Activated CD4-positive, alpha-beta T cell treated with anti-CD3 and anti-CD28 coated beads, Interleukin-2, amount 10 ng/mL, durations not matched to agents 7 days and 5 days (primary cell): Measurements from ENCODE around the gene SDC3. TPM values are rescaled to one million over a fixed set of nuclear protein-coding genes. Genes with fewer than 3 reads are reported as not detected.

ENCODE experiments used
- CTCF ChIA-PET: fragments of 350-600 bp; sonication (Branson Sonifier 250); formaldehyde crosslinking; loops from one replicate; lab custom pipeline; 2021; ENCODE audit warnings: antibody characterized with exemption; lab: Charles Lee
- POLR2A ChIA-PET: fragments of 350-600 bp; sonication (Branson Sonifier 250); formaldehyde crosslinking; loops from one replicate; lab custom pipeline; 2021; ENCODE audit warnings: antibody characterized with exemption; lab: Charles Lee
- DNase-seq: peaks from one replicate; pipeline ENCODE4 v3.0.0-alpha.2; 2020
- H3K27ac Mint-ChIP-seq: one replicate; pipeline ENCODE4 v1.8.0; 2021; ENCODE audit warnings: mild to moderate bottlenecking, moderate library complexity, mixed read lengths
- H3K27me3 Mint-ChIP-seq: one replicate; pipeline ENCODE4 v1.8.0; 2021; ENCODE audit warnings: mixed read lengths
- H3K36me3 Mint-ChIP-seq: one replicate; pipeline ENCODE4 v1.8.0; 2021; ENCODE audit warnings: low read depth, mixed read lengths
- H3K4me1 Mint-ChIP-seq: one replicate; pipeline ENCODE4 v1.8.0; 2021; ENCODE audit warnings: mixed read lengths
- H3K4me3 Mint-ChIP-seq: one replicate; pipeline ENCODE4 v1.8.0; 2021; ENCODE audit warnings: mild to moderate bottlenecking, moderate library complexity, mixed read lengths
- H3K9me3 Mint-ChIP-seq: one replicate; pipeline ENCODE4 v1.8.0; 2021; ENCODE audit warnings: mixed read lengths
- total RNA-seq, 2 experiments: library from RNA; stranded (reverse); gene quantifications; one replicate each; pipeline ENCODE4 v1.2.3, GENCODE V29; 2021

The SDC3 gene
- total RNA-seq, 2 experiments from 2014 or later, result 0.10 to 0.12 TPM

DNA sequence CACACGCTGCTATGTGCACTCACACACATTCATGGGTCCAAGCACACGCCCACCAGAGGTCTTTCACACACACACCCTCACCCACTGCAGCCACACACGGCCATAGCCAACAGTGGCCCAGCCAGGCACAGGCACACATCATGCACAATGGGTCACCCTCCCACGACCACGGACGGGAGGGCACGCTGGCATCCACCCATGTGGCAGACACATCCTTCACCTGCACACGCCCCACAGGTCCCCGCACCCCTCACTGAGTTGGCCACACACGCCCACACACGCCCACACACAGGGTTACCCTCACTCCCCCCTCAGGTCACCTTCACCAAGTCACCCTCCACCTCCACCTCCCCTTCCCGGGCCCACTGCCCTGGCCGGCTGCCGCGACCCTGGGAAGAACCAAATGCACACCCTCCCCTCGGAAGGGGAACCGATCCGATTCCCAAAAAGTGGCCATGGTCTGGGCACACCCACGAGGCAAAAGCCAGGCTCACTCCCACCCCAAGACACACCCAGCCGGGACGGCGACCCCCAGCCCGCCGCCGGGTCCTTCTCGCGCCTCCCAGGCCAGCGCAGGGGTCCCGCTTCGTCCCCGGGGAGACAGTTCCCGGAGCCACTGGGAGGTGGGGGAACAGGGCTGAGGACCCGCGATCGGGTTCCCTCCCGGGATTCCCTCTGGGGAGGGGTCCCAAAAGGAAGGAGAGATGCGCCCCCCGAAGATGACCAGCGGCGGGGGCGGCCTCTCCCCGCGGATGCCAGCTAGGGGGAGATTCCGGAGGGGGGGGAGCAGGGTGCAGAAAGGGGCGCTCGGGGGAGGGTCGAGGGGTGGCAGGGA lies 860 bp downstream of the SDC3 start:
- CTCF ChIA-PET, result interaction anchor here (1.5 kb wide), 1 partner anchor 128 kb away, joined by 4 read pairs; no protein-coding TSS in a partner anchor
- Mint-ChIP-seq H3K27ac (no peak overlapping the region), H3K4me3 (peak overlapping the region; percentile 63), H3K9me3 (no peaks in the 10 kb centered on the region), H3K36me3 (peaks cover 2% of the 10 kb centered on the region), H3K4me1 (peaks cover 13% of the 10 kb centered on the region), H3K27me3 (peaks cover 53% of the 10 kb centered on the region)
- POLR2A ChIA-PET, result no interaction called here
- no peak for DNase-seq

DNA sequence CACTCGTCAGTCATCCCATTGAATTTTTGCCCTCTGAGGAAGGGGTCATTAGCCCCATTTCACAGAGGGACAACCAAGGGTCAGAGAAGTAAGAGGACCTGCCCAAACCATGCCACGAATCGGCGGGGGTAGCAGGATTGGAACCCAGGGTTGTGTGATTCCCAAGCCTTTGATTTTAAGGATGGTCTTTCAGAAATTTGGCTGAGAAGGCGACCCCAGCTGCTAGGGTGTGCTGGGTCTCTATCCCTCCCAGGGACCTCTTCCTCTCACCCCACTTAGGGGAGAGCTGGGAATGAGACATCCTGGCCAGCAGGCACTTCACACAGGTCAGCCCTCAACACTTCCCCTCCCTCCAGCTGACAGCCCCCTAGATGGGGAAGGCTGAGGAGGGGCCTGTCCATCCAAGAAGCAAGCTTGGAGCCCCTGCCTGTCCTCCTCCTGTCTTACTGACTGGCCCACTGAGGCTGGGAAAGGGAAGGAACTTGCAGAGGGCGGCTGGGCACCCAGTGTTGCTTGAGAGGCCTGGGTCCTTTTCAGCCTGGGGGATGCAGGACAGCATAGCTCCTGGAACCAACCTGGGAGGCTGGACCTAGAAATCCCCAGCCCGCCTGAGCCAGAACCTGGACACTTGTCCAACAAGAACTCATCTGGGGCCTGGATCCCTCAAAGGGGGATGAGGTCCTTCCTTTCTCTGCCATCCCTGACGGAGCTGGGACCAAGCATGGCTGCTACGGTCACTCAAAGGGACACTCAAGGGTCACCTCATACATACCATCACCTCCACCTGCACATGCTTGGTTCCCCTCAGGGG lies 1.7 kb downstream of the SDC3 start:
- no peak overlapping the region for H3K27ac Mint-ChIP-seq
- H3K9me3 Mint-ChIP-seq, result no peaks in the 10 kb centered on the region

DNA sequence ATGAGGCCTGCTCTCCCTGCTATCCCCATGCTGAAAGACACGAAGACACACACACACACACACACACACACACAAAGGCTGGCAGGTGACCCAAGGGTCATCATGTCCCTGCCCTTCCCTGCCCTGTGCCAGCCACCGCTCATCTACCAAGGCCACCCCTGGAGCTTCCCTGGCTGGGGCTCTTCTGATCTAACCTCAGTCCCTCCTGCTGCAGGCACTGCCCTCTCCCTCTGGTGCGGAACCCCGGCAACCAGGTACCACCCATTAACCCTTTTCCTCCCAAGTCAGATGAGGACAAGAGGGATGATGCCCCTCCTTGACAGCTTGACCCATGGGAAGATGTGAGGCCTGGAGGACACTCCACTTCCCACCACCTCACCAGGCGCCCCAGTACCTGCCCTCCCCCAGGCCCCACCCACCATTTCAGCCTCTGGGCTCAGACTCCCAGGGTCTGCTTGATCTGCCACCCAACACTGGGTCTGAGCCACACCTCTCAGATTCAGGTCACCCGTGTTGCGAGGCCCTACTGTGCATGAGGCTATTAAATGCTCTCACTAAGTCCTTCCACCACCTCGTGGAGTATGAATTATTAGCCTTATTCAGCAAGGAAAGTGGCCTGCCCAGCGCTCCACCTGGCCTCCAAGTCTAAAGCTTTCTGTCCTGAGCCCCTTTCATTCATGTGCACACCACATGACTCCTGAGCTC lies 2.5 kb downstream of the SDC3 start:
- Mint-ChIP-seq H3K27ac (no peak overlapping the region), H3K4me1 (peaks cover 13% of the 10 kb centered on the region), H3K27me3 (peaks cover 52% of the 10 kb centered on the region), H3K9me3 (no peaks in the 10 kb centered on the region), H3K4me3 (no peak overlapping the region), H3K36me3 (peaks cover 2% of the 10 kb centered on the region)
- ChIA-PET CTCF (interaction anchor here (0.7 to 3.6 kb wide), 3 partner anchors 8 to 126 kb away, joined by 3 to 10 read pairs (median 4); no protein-coding TSS in a partner anchor), POLR2A (interaction anchor here (0.6 kb wide), 1 partner anchor 130 kb away, joined by 3 read pairs; no protein-coding TSS in a partner anchor)
- DNase-seq, result no peak

More for the DNA sequence above, 1.7 kb downstream of the SDC3 start:
- CTCF ChIA-PET, result interaction anchor here (1.5 kb wide), 1 partner anchor 127 kb away, joined by 4 read pairs; no protein-coding TSS in a partner anchor
- Mint-ChIP-seq H3K36me3 (peaks cover 2% of the 10 kb centered on the region), H3K4me1 (peaks cover 13% of the 10 kb centered on the region), H3K27me3 (peaks cover 53% of the 10 kb centered on the region), H3K4me3 (peak overlapping the region; percentile 63)
- POLR2A ChIA-PET, result no interaction called here
- DNase-seq, result no peak

DNA sequence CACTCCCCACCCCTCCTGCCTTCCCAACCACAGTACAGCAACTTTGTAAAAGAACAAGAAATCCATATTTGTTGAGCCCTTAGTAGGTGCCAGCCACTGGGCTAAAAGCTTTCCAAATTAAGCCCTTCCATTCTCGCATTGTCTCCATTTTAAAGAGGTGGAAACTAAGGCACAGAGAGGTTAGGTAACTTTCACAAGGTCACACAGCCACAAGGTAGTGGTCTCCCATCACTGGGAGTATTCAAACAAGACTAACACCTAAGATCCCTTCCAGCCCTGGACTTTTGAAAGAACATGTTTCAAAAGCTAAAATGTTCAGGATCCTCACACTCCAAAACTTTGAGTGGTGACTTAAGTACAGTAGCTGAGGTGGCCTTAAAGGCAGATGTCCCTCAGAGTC lies 3.2 kb downstream of the SDC3 start:
- no peak overlapping the region for H3K27ac Mint-ChIP-seq
- ChIA-PET POLR2A (no interaction called here), CTCF (interaction anchor here (0.7 to 3.6 kb wide), 3 partner anchors 9 to 104 kb away, joined by 3 to 10 read pairs (median 4); no protein-coding TSS in a partner anchor)
- H3K9me3 Mint-ChIP-seq, result no peaks in the 10 kb centered on the region
- no peak for DNase-seq
- H3K27me3 Mint-ChIP-seq, result peaks cover 46% of the 10 kb centered on the region
- peaks cover 2% of the 10 kb centered on the region for H3K36me3 Mint-ChIP-seq
- H3K4me3 Mint-ChIP-seq, result no peak overlapping the region
- H3K4me1 Mint-ChIP-seq, result peaks cover 13% of the 10 kb centered on the region

DNA sequence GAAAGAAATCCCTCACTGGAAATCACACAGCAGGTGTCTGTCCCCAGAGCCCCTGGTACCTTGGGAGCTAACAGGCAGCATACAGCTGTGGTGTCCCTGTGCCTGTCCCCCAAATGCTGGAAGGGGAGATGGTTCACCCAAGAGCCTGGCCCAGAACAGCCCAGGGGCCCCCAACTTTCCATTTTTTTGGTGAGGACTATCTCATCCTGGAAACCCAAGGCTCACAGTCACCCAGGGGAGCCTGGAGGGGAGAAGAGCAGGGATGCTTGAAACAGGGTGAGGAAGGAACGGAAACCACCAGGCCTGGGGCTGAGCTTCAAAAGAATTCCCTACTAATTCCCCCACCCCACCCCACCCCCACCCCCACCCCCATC lies 3.6 kb downstream of the SDC3 start:
- POLR2A ChIA-PET, result no interaction called here
- DNase-seq, result no peak
- H3K27ac Mint-ChIP-seq, result no peak overlapping the region
- H3K9me3 Mint-ChIP-seq, result no peaks in the 10 kb centered on the region
- H3K4me3 Mint-ChIP-seq, result no peak overlapping the region
- H3K4me1 Mint-ChIP-seq, result peaks cover 13% of the 10 kb centered on the region
- CTCF ChIA-PET, result interaction anchor here (1.4 to 3.6 kb wide), 2 partner anchors 22 to 103 kb away, joined by 4 to 10 read pairs; no protein-coding TSS in a partner anchor
- H3K36me3 Mint-ChIP-seq, result peaks cover 2% of the 10 kb centered on the region
- peaks cover 41% of the 10 kb centered on the region for H3K27me3 Mint-ChIP-seq

DNA sequence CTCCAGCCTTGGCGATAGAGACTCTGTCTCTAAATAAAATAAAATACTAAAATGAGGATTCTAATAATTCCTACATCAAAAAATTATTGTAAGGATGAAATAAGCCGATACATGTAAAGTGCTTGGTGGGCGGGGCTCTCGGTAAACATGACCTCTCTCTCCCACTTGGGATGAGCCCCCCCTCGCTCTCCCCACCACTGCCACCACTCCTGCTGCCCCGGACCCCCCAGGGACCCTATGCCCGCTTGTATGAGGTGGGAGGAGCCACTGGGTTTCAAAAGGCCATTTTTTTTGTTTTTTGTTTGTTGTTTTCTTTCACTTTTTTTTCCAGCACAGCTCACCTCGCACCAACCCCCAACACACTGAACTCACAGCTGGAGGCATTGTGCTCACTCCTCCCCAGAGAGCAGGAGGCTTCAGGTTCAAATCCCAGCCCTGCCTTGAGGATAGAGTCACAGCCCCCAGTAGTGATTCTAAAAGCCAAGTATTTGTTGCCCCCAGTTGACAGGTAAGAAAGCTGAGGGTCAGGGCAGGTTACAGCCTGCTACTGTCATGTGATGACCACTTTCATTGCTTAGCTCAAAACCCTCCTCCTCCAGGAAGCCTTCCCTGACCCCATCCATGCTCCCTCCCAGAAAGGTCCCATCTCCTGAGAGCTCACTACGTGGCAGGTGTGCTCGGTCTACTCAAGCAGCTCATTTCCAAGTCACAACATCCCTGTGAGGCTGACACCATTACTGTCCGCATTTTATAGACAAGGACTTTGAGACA lies 4.2 kb downstream of the SDC3 start:
- CTCF ChIA-PET, result interaction anchor here (0.5 to 3.6 kb wide), 3 partner anchors 22 to 103 kb away, joined by 3 to 10 read pairs (median 4); no protein-coding TSS in a partner anchor
- Mint-ChIP-seq H3K36me3 (peaks cover 2% of the 10 kb centered on the region), H3K4me3 (no peak overlapping the region), H3K4me1 (peaks cover 10% of the 10 kb centered on the region), H3K9me3 (no peaks in the 10 kb centered on the region), H3K27ac (no peak overlapping the region), H3K27me3 (peaks cover 36% of the 10 kb centered on the region)
- POLR2A ChIA-PET, result no interaction called here
- no peak for DNase-seq

DNA sequence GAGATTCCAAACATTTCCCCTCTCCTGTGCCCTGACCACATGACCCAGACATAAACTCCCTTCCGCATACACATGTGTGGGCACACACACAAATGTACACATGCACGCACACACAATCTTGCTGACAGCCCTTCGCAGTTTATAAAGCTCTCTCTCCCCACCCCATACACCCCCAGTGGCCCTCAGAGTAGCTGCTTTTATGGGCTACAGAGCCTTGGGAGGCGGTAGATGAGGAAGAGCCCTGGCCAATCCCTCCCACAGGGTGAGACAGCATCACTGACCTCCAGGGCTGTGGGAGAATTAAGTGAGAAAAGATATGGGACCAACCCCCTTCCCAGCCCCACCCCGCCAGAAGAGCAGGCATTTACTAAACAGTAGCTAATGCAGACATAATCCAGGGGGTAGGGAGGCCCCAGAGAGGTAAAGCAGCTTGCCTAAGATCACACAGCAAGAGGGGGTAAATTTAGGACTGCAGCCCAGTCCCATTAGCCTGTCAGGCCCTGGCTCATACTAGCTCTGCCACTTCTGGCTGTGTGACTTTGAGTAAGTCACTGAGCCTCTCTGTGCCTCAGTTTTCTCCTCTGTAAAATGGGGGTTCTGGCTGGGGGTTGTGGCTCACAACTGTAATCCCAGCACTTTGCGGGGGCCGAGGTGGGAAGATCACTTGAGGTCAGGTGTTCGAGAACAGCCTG lies 5.1 kb downstream of the SDC3 start:
- POLR2A ChIA-PET, result no interaction called here
- Mint-ChIP-seq H3K36me3 (peaks cover 2% of the 10 kb centered on the region), H3K27ac (no peak overlapping the region), H3K4me1 (peaks cover 6% of the 10 kb centered on the region), H3K4me3 (no peak overlapping the region), H3K27me3 (peaks cover 30% of the 10 kb centered on the region), H3K9me3 (no peaks in the 10 kb centered on the region)
- CTCF ChIA-PET, result interaction anchor here (0.6 to 3.6 kb wide), 2 partner anchors 24 to 102 kb away, joined by 3 to 10 read pairs; no protein-coding TSS in a partner anchor
- no peak for DNase-seq

- no peak for DNase-seq
- Mint-ChIP-seq H3K9me3 (no peaks in the 10 kb centered on the region), H3K4me3 (no peak overlapping the region), H3K36me3 (peaks cover 2% of the 10 kb centered on the region), H3K27me3 (peaks cover 30% of the 10 kb centered on the region), H3K27ac (no peak overlapping the region), H3K4me1 (peaks cover 5% of the 10 kb centered on the region)
- POLR2A ChIA-PET, result interaction anchor here (0.5 kb wide), 1 partner anchor 76 kb away, joined by 3 read pairs; no protein-coding TSS in a partner anchor
- CTCF ChIA-PET, result interaction anchor here (0.6 to 3.6 kb wide), 3 partner anchors 11 to 101 kb away, joined by 3 to 10 read pairs (median 3); no protein-coding TSS in a partner anchor
These were observed 5.8 kb downstream of the SDC3 start for GRCh38 chr1:30902593-30903290.

- H3K4me3 Mint-ChIP-seq, result no peak overlapping the region
- ChIA-PET CTCF (interaction anchor here (0.8 kb wide), 1 partner anchor 12 kb away, joined by 3 read pairs; no protein-coding TSS in a partner anchor), POLR2A (no interaction called here)
- no peak for DNase-seq
- no peaks in the 10 kb centered on the region for H3K9me3 Mint-ChIP-seq
- H3K4me1 Mint-ChIP-seq, result no peaks in the 10 kb centered on the region
- H3K36me3 Mint-ChIP-seq, result no peaks in the 10 kb centered on the region
- peaks cover 22% of the 10 kb centered on the region for H3K27me3 Mint-ChIP-seq
- no peak overlapping the region for H3K27ac Mint-ChIP-seq
These were observed 6.6 kb downstream of the SDC3 start for GRCh38 chr1:30901798-30902581.

DNA sequence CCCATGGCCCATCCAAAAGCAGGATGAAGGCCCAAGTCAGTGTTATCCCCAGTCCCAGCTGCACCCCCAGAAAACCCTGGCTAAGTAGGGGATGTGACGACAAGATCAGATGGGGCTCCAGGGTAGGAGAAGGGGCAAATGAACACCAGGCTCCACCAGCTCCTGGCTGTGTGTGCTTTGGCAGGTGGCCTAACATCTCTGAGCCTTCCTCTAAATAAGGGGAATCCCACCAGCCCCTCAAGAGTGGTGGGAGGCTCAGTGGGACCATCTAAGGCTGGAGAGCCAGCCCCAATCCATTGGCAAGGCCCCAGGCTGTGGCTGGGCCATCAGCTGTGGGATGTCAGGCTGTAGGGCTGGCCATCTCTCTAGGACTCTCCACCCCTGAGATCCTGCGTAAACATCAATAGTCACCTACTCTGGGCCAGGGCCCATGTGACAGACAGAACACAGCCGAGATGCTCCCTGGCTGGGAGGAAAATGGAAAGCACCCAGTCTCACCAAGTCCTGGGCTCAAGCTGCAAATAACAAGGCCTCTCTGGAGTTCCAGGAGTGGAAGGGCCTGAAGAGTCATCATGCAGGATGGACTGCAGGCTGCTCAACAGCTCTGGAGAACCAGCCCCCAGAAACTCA lies 7.5 kb downstream of the SDC3 start:
- POLR2A ChIA-PET, result no interaction called here

More for the DNA sequence above, 7.5 kb downstream of the SDC3 start:
- Mint-ChIP-seq H3K27me3 (peaks cover 18% of the 10 kb centered on the region), H3K36me3 (no peaks in the 10 kb centered on the region), H3K4me1 (no peaks in the 10 kb centered on the region), H3K27ac (no peak overlapping the region), H3K4me3 (no peak overlapping the region), H3K9me3 (no peaks in the 10 kb centered on the region)
- CTCF ChIA-PET, result interaction anchor here (0.6 to 1.0 kb wide), 2 partner anchors 9 to 100 kb away, joined by 3 read pairs; no protein-coding TSS in a partner anchor
- no peak for DNase-seq
